ENCODE results near the gene SPATA13.

DNA sequence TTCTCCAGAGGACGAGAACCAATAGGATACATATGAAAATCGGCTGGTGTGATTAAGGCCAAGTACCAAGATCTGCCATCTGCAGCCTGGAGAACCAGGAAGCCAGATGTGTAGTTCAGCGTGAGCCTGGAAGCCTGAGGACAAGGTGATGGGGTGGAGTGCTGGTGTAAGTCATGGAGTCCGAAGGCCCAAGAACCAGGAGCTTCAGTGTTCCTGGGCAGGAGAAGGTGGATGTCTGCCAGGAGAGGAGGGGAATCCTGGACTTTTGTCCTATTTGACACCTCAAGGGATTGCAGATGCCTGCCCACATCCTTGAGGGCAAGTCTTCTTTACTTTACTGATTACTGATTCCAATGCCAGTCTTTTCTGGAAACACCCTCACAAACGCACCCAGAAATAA, 71.5 kb downstream of the SPATA13 start:
- TF ChIP-seq, protein P1, sequence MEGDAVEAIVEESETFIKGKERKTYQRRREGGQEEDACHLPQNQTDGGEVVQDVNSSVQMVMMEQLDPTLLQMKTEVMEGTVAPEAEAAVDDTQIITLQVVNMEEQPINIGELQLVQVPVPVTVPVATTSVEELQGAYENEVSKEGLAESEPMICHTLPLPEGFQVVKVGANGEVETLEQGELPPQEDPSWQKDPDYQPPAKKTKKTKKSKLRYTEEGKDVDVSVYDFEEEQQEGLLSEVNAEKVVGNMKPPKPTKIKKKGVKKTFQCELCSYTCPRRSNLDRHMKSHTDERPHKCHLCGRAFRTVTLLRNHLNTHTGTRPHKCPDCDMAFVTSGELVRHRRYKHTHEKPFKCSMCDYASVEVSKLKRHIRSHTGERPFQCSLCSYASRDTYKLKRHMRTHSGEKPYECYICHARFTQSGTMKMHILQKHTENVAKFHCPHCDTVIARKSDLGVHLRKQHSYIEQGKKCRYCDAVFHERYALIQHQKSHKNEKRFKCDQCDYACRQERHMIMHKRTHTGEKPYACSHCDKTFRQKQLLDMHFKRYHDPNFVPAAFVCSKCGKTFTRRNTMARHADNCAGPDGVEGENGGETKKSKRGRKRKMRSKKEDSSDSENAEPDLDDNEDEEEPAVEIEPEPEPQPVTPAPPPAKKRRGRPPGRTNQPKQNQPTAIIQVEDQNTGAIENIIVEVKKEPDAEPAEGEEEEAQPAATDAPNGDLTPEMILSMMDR (IDR thresholded peaks at IDR 0.05) = no peak
- TF ChIP-seq EZH2 (IDR thresholded peaks at IDR 0.05; ENCODE audit: borderline replicate concordance, insufficient read depth, low read depth, low read length, poor library complexity, severe bottlenecking) = no peak

Measured in B cell (primary cell).